ENCODE data around the gene GCH1. TPM values are rescaled to one million over a fixed set of nuclear protein-coding genes. Genes with fewer than 3 reads are reported as not detected.

GCH1 gene
- total RNA-seq, 1 experiment from 2014 or later = 9.2 TPM

DNA sequence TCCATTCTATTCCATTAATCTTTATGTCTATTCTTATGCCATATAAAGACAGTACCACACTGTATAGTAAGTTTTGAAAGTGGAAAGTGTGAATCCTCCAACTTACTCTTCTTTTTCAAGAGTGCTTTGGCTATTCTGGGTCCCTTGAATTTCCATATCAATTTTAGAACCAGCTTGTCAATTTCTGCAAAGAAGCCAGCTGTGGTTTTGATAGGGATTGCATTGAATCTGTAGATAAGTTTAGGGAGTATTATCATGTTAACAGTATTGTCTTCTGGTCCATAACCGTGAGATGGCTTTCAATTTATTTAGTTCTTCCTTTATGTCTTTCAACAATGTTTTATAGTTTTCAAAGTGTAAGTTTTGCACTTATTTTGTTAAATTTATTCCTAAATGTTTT lies 34.2 kb upstream of the GCH1 start:
- TF ChIP-seq, protein P1, sequence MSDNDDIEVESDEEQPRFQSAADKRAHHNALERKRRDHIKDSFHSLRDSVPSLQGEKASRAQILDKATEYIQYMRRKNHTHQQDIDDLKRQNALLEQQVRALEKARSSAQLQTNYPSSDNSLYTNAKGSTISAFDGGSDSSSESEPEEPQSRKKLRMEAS (CRISPR knock-in tag; IDR thresholded peaks at IDR 0.05) = no peak
- no peak for TF ChIP-seq ZBTB21 (CRISPR knock-in tag; IDR thresholded peaks at IDR 0.05; ENCODE audit: borderline replicate concordance)
- TF ChIP-seq, protein P2, sequence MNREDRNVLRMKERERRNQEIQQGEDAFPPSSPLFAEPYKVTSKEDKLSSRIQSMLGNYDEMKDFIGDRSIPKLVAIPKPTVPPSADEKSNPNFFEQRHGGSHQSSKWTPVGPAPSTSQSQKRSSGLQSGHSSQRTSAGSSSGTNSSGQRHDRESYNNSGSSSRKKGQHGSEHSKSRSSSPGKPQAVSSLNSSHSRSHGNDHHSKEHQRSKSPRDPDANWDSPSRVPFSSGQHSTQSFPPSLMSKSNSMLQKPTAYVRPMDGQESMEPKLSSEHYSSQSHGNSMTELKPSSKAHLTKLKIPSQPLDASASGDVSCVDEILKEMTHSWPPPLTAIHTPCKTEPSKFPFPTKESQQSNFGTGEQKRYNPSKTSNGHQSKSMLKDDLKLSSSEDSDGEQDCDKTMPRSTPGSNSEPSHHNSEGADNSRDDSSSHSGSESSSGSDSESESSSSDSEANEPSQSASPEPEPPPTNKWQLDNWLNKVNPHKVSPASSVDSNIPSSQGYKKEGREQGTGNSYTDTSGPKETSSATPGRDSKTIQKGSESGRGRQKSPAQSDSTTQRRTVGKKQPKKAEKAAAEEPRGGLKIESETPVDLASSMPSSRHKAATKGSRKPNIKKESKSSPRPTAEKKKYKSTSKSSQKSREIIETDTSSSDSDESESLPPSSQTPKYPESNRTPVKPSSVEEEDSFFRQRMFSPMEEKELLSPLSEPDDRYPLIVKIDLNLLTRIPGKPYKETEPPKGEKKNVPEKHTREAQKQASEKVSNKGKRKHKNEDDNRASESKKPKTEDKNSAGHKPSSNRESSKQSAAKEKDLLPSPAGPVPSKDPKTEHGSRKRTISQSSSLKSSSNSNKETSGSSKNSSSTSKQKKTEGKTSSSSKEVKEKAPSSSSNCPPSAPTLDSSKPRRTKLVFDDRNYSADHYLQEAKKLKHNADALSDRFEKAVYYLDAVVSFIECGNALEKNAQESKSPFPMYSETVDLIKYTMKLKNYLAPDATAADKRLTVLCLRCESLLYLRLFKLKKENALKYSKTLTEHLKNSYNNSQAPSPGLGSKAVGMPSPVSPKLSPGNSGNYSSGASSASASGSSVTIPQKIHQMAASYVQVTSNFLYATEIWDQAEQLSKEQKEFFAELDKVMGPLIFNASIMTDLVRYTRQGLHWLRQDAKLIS (CRISPR knock-in tag; IDR thresholded peaks at IDR 0.05; ENCODE audit: borderline replicate concordance) = no peak
- no peak for TF ChIP-seq TEAD4 (CRISPR knock-in tag; IDR thresholded peaks at IDR 0.05)
- no peak for TF ChIP-seq RORB (CRISPR knock-in tag; IDR thresholded peaks at IDR 0.05)
- no peak for TF ChIP-seq MXD4 (CRISPR knock-in tag; IDR thresholded peaks at IDR 0.05; ENCODE audit: borderline replicate concordance)
- TF ChIP-seq, protein P3, sequence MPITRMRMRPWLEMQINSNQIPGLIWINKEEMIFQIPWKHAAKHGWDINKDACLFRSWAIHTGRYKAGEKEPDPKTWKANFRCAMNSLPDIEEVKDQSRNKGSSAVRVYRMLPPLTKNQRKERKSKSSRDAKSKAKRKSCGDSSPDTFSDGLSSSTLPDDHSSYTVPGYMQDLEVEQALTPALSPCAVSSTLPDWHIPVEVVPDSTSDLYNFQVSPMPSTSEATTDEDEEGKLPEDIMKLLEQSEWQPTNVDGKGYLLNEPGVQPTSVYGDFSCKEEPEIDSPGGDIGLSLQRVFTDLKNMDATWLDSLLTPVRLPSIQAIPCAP (CRISPR knock-in tag; IDR thresholded peaks at IDR 0.05) = no peak
- TF ChIP-seq ESRRA (CRISPR knock-in tag; IDR thresholded peaks at IDR 0.05; ENCODE audit: borderline replicate concordance) = no peak
- TF ChIP-seq FOXJ3 (CRISPR knock-in tag; IDR thresholded peaks at IDR 0.05; ENCODE audit: borderline replicate concordance) = no peak
- no peak for TF ChIP-seq ETV6 (CRISPR knock-in tag; IDR thresholded peaks at IDR 0.05)
- Mint-ChIP-seq H3K36me3 (peaks cover 6% of the 10 kb centered on the region; the same call in 1 of the 2 replicates), H3K4me1 (no peaks in the 10 kb centered on the region), H3K27ac (no peak overlapping the region), H3K4me3 (no peak overlapping the region), H3K27me3 (ENCODE audit: low read depth) (no peaks in the 10 kb centered on the region), H3K9me3 (no peaks in the 10 kb centered on the region)
- no peak for ATAC-seq
- CTCF ChIA-PET = no interaction called here
- no peak for DNase-seq (ENCODE audit: low spot score)
- POLR2A ChIA-PET = no interaction called here

DNA sequence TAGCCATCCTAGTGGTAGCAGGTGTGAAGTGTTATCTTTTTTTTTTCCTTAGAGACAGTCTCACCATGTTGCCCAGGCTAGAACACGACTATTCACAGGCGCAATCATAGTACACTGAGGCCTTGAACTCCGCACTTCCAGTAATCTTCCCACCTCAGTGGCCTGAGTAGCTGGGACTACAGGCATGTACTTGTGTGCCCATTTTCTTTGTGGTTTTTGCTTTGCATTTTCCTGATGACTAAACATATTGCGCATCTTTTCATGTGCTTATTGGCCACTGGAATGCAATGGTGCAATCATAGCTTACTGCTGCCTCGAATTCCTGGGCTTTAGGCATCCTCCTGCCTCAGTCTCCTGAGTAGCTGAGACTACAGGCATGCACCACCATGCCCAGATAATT lies 33.3 kb upstream of the GCH1 start:
- no peak overlapping the region for H3K4me3 Mint-ChIP-seq
- DNase-seq (ENCODE audit: low spot score) (no peak), ATAC-seq (no peak)
- H3K36me3 Mint-ChIP-seq = peaks cover 3% of the 10 kb centered on the region; the same call in 1 of the 2 replicates
- TF ChIP-seq ZNF396 (CRISPR knock-in tag; IDR thresholded peaks at IDR 0.05; ENCODE audit: borderline replicate concordance) = no peak
- TF ChIP-seq, protein P4, sequence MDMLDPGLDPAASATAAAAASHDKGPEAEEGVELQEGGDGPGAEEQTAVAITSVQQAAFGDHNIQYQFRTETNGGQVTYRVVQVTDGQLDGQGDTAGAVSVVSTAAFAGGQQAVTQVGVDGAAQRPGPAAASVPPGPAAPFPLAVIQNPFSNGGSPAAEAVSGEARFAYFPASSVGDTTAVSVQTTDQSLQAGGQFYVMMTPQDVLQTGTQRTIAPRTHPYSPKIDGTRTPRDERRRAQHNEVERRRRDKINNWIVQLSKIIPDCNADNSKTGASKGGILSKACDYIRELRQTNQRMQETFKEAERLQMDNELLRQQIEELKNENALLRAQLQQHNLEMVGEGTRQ (CRISPR knock-in tag; IDR thresholded peaks at IDR 0.05) = no peak
- no peak for TF ChIP-seq GTF2I (CRISPR knock-in tag; conservative IDR thresholded peaks at IDR 0.05)
- POLR2A ChIA-PET = no interaction called here
- CTCF ChIA-PET = no interaction called here
- no peaks in the 10 kb centered on the region for H3K4me1 Mint-ChIP-seq
- no peaks in the 10 kb centered on the region for H3K9me3 Mint-ChIP-seq
- no peak overlapping the region for H3K27ac Mint-ChIP-seq
- H3K27me3 Mint-ChIP-seq (ENCODE audit: low read depth) = no peaks in the 10 kb centered on the region

DNA sequence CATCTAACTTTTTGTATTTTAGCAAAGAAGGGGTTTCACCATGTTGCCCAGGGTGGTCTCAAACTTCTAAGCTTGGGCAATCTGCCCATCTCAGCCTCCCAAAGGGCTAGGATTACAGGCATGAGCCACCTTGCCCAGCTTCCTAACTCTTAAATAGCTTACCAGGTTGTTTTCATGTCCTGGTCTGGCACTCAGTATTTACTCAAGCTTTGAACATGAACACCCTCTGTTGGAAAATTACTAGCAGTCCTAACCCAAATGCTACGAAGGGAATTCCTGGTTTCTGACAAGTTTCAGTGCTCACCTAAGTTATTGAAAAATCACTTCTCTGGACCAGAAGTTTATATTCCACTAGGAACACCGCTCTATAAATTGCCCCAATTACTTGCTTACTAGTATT lies 32.5 kb upstream of the GCH1 start:
- POLR2A ChIA-PET = no interaction called here
- ATAC-seq (no peak), DNase-seq (ENCODE audit: low spot score) (no peak)
- no peaks in the 10 kb centered on the region for H3K4me1 Mint-ChIP-seq
- H3K27me3 Mint-ChIP-seq (ENCODE audit: low read depth) = no peaks in the 10 kb centered on the region
- no peaks in the 10 kb centered on the region for H3K36me3 Mint-ChIP-seq
- no peak overlapping the region for H3K27ac Mint-ChIP-seq
- H3K4me3 Mint-ChIP-seq = no peak overlapping the region
- CTCF ChIA-PET = no interaction called here
- no peaks in the 10 kb centered on the region for H3K9me3 Mint-ChIP-seq
- TF ChIP-seq MXD4 (CRISPR knock-in tag; IDR thresholded peaks at IDR 0.05; ENCODE audit: borderline replicate concordance) = no peak
- TF ChIP-seq ZNF416 (CRISPR knock-in tag; IDR thresholded peaks at IDR 0.05) = no peak
- TF ChIP-seq PRRX2 (CRISPR knock-in tag; IDR thresholded peaks at IDR 0.05) = no peak
- no peak for TF ChIP-seq ZNF232 (CRISPR knock-in tag; IDR thresholded peaks at IDR 0.05)
- TF ChIP-seq, protein P5, sequence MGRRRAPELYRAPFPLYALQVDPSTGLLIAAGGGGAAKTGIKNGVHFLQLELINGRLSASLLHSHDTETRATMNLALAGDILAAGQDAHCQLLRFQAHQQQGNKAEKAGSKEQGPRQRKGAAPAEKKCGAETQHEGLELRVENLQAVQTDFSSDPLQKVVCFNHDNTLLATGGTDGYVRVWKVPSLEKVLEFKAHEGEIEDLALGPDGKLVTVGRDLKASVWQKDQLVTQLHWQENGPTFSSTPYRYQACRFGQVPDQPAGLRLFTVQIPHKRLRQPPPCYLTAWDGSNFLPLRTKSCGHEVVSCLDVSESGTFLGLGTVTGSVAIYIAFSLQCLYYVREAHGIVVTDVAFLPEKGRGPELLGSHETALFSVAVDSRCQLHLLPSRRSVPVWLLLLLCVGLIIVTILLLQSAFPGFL (CRISPR knock-in tag; IDR thresholded peaks at IDR 0.05; ENCODE audit: borderline replicate concordance) = no peak
- TF ChIP-seq MYBL2 (CRISPR knock-in tag; IDR thresholded peaks at IDR 0.05) = no peak
- TF ChIP-seq, protein P6, sequence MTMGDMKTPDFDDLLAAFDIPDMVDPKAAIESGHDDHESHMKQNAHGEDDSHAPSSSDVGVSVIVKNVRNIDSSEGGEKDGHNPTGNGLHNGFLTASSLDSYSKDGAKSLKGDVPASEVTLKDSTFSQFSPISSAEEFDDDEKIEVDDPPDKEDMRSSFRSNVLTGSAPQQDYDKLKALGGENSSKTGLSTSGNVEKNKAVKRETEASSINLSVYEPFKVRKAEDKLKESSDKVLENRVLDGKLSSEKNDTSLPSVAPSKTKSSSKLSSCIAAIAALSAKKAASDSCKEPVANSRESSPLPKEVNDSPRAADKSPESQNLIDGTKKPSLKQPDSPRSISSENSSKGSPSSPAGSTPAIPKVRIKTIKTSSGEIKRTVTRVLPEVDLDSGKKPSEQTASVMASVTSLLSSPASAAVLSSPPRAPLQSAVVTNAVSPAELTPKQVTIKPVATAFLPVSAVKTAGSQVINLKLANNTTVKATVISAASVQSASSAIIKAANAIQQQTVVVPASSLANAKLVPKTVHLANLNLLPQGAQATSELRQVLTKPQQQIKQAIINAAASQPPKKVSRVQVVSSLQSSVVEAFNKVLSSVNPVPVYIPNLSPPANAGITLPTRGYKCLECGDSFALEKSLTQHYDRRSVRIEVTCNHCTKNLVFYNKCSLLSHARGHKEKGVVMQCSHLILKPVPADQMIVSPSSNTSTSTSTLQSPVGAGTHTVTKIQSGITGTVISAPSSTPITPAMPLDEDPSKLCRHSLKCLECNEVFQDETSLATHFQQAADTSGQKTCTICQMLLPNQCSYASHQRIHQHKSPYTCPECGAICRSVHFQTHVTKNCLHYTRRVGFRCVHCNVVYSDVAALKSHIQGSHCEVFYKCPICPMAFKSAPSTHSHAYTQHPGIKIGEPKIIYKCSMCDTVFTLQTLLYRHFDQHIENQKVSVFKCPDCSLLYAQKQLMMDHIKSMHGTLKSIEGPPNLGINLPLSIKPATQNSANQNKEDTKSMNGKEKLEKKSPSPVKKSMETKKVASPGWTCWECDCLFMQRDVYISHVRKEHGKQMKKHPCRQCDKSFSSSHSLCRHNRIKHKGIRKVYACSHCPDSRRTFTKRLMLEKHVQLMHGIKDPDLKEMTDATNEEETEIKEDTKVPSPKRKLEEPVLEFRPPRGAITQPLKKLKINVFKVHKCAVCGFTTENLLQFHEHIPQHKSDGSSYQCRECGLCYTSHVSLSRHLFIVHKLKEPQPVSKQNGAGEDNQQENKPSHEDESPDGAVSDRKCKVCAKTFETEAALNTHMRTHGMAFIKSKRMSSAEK (CRISPR knock-in tag; IDR thresholded peaks at IDR 0.05; ENCODE audit: borderline replicate concordance) = no peak
- TF ChIP-seq HMGA2 (CRISPR knock-in tag; IDR thresholded peaks at IDR 0.05) = no peak
- no peak for TF ChIP-seq ZNF396 (CRISPR knock-in tag; IDR thresholded peaks at IDR 0.05; ENCODE audit: borderline replicate concordance)
- TF ChIP-seq, protein P7, sequence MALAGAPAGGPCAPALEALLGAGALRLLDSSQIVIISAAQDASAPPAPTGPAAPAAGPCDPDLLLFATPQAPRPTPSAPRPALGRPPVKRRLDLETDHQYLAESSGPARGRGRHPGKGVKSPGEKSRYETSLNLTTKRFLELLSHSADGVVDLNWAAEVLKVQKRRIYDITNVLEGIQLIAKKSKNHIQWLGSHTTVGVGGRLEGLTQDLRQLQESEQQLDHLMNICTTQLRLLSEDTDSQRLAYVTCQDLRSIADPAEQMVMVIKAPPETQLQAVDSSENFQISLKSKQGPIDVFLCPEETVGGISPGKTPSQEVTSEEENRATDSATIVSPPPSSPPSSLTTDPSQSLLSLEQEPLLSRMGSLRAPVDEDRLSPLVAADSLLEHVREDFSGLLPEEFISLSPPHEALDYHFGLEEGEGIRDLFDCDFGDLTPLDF (CRISPR knock-in tag; IDR thresholded peaks at IDR 0.05) = no peak
